GM03348 (cell line): ENCODE data around the gene ARHGAP28.
"Not testable (repeated sequence)": the region's sequence is repeated elsewhere in the genome, so short reads cannot be mapped to it uniquely, and the experiment has no call there.

Experiments used
- DNase-seq: peaks from one replicate; pipeline ENCODE4 v3.0.0; 2012; ENCODE audit warnings: low spot score

ARHGAP28 gene

GRCh38 chr18:6775702-6776101 lies 46.2 kb downstream of the ARHGAP28 start:
- DNase-seq = no peak

- peak; percentile 28 for DNase-seq
Measured at GRCh38 chr18:6776188-6776587, 46.7 kb downstream of the ARHGAP28 start.

- DNase-seq = no peak
Measured at GRCh38 chr18:6777509-6777908, 48.0 kb downstream of the ARHGAP28 start.

- DNase-seq = no peak
Measured at GRCh38 chr18:6778459-6779247, 49.1 kb downstream of the ARHGAP28 start.

GRCh38 chr18:6781142-6781714 lies 51.7 kb downstream of the ARHGAP28 start:
- DNase-seq = no peak

GRCh38 chr18:6781796-6782195 lies 52.3 kb downstream of the ARHGAP28 start:
- DNase-seq = peak; percentile 59

- no peak for DNase-seq
Measured at GRCh38 chr18:6782861-6783260, 53.3 kb downstream of the ARHGAP28 start.

- DNase-seq = no peak
Measured at GRCh38 chr18:6784046-6784445, 54.5 kb downstream of the ARHGAP28 start.

- DNase-seq = peak; percentile 12
Measured at GRCh38 chr18:6785001-6785400, 55.5 kb downstream of the ARHGAP28 start.

- no peak for DNase-seq
Measured at GRCh38 chr18:6785411-6785810, 55.9 kb downstream of the ARHGAP28 start.

- no peak for DNase-seq
Measured at GRCh38 chr18:6792391-6792790, 62.9 kb downstream of the ARHGAP28 start.

- no peak for DNase-seq
Measured at GRCh38 chr18:6793455-6793854, 63.9 kb downstream of the ARHGAP28 start.

GRCh38 chr18:6793986-6794385 lies 64.5 kb downstream of the ARHGAP28 start:
- no peak for DNase-seq

- no peak for DNase-seq
Measured at GRCh38 chr18:6795307-6795706, 65.8 kb downstream of the ARHGAP28 start.

- no peak for DNase-seq
Measured at GRCh38 chr18:6796511-6796910, 67.0 kb downstream of the ARHGAP28 start.

- no peak for DNase-seq
Measured at GRCh38 chr18:6797171-6797570, 67.7 kb downstream of the ARHGAP28 start.

- no peak for DNase-seq
Measured at GRCh38 chr18:6798896-6799295, 69.4 kb downstream of the ARHGAP28 start.

- DNase-seq = not testable (repeated sequence)
Measured at GRCh38 chr18:6800309-6800708, 70.8 kb downstream of the ARHGAP28 start.

GRCh38 chr18:6807515-6808257 lies 78.2 kb downstream of the ARHGAP28 start:
- no peak for DNase-seq

GRCh38 chr18:6810191-6810590 lies 80.7 kb downstream of the ARHGAP28 start:
- DNase-seq = no peak

GRCh38 chr18:6811816-6812215 lies 82.3 kb downstream of the ARHGAP28 start:
- no peak for DNase-seq

GRCh38 chr18:6814882-6815425 lies 85.4 kb downstream of the ARHGAP28 start:
- no peak for DNase-seq

GRCh38 chr18:6816154-6816553 lies 86.6 kb downstream of the ARHGAP28 start:
- no peak for DNase-seq
